Prostate gland (tissue), 2 donors: ENCODE data around the gene SNRNP40.

Experiments
- POLR2AphosphoS5 ChIP-seq: sonication (generic); formaldehyde crosslinking; IDR thresholded peaks from one replicate; pipeline ENCODE4 v1.6.1; 2017; ENCODE audit warnings: antibody characterized with exemption
- TF ChIP-seq, protein P1 (sequence below), 4 experiments: fragments of 200-600 bp in 2 of 4; fragments of 450-650 bp in 2 of 4; sonication (generic) in 2 of 4; IDR thresholded peaks; 1 replicate in 3 of 4; 2 replicates in 1 of 4; pipeline ENCODE4 v1.5.1; 2016 to 2019; ENCODE audit warnings: antibody characterized with exemption in 4 of 4, mild to moderate bottlenecking in 2 of 4, moderate library complexity in 2 of 4

DNA sequence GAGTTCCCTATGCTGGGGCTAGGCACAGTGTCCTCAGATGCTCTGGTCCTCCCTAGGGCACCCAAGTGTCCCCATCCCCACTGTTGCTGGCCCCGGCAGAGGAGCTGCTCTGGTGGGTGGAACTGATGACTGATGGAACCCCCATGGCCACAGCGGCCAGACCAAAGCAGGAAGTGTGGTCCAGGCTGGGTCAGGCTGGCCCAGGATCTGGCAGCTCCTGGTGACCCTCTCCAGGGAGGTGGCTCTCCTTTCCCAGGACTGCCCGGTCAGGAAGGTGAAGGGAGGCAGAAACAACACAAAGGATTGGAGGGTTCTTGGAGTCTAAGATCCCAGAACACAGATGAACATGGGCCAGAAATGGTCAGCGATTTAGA is 58.0 kb downstream of the SNRNP40 start:
- TF ChIP-seq, protein P1, sequence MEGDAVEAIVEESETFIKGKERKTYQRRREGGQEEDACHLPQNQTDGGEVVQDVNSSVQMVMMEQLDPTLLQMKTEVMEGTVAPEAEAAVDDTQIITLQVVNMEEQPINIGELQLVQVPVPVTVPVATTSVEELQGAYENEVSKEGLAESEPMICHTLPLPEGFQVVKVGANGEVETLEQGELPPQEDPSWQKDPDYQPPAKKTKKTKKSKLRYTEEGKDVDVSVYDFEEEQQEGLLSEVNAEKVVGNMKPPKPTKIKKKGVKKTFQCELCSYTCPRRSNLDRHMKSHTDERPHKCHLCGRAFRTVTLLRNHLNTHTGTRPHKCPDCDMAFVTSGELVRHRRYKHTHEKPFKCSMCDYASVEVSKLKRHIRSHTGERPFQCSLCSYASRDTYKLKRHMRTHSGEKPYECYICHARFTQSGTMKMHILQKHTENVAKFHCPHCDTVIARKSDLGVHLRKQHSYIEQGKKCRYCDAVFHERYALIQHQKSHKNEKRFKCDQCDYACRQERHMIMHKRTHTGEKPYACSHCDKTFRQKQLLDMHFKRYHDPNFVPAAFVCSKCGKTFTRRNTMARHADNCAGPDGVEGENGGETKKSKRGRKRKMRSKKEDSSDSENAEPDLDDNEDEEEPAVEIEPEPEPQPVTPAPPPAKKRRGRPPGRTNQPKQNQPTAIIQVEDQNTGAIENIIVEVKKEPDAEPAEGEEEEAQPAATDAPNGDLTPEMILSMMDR (IDR thresholded peaks at IDR 0.05) = no peak
- TF ChIP-seq POLR2AphosphoS5 = no peak
